H1 (cell line): ENCODE data around the gene ALK. TPM values are rescaled to one million over a fixed set of nuclear protein-coding genes. Genes with fewer than 3 reads are reported as not detected.

ENCODE experiments used
- CTCF ChIA-PET: fragments of 300-600 bp; sonication (Branson Sonifier 250); formaldehyde crosslinking; loops from one replicate; lab custom pipeline; 2021; ENCODE audit not compliant: partially characterized antibody; lab: Charles Lee
- POLR2A ChIA-PET: fragments of 300-600 bp; sonication (Branson Sonifier 250); formaldehyde crosslinking; loops from one replicate; lab custom pipeline; 2021; ENCODE audit warnings: inconsistent platforms; ENCODE audit not compliant: partially characterized antibody; lab: Charles Lee
- DNase-seq, 2 experiments: peaks; one replicate each; pipeline versions ENCODE4 v3.0.0 to v3.0.0-alpha.2; 2010 to 2022; ENCODE audit warnings: low spot score in 2 of 2, low read depth in 1 of 2, mixed read lengths in 1 of 2
- FAIRE-seq: peaks from 2 replicates; lab custom pipeline; 2011; peaks lifted over from hg19 to GRCh38; lab: Jason Lieb, UNC
- H2AFZ ChIP-seq: 2 replicates; pipeline ENCODE4 v1.8.1; 2012; ENCODE audit warnings: low read length, inconsistent platforms
- H2AK5ac ChIP-seq: 2 replicates; pipeline ENCODE4 v1.6.1; 2013; ENCODE audit warnings: low read depth, low read length
- H2BK120ac ChIP-seq: replicated peaks from 2 replicates; pipeline ENCODE3; 2013; ENCODE audit warnings: low read depth, low read length, inconsistent platforms
- H2BK12ac ChIP-seq: 2 replicates; pipeline ENCODE4 v1.6.1; 2013; ENCODE audit warnings: low read depth, low read length
- H2BK15ac ChIP-seq: 2 replicates; pipeline ENCODE4 v1.6.1; 2013; ENCODE audit warnings: low read length
- H2BK20ac ChIP-seq: 2 replicates; pipeline ENCODE4 v1.6.1; 2013; ENCODE audit warnings: low read length
- H2BK5ac ChIP-seq: 2 replicates; pipeline ENCODE4 v1.6.1; 2013; ENCODE audit warnings: low read depth, low read length
- H3K14ac ChIP-seq: 2 replicates; pipeline ENCODE4 v1.6.1; 2013; ENCODE audit warnings: inconsistent platforms; ENCODE audit not compliant: insufficient read length
- H3K18ac ChIP-seq: 2 replicates; pipeline ENCODE4 v1.6.1; 2013; ENCODE audit warnings: low read length; ENCODE audit errors: extremely low read depth
- H3K23ac ChIP-seq: 2 replicates; pipeline ENCODE4 v1.6.1; 2013; ENCODE audit warnings: inconsistent platforms; ENCODE audit not compliant: insufficient read length
- H3K23me2 ChIP-seq: 2 replicates; pipeline ENCODE4 v1.6.1; 2013; ENCODE audit warnings: low read depth, low read length
- H3K27ac ChIP-seq: 2 replicates; pipeline ENCODE4 v1.6.1; 2011; ENCODE audit warnings: low read depth, low read length, inconsistent platforms
- H3K27me3 ChIP-seq, 4 experiments: replicated peaks in 1 of 4; 1 replicate in 1 of 4; 2 replicates in 3 of 4; pipeline versions ENCODE4 v1.6.1 to v1.8.1; 2011 to 2013; ENCODE audit warnings: low read length in 3 of 4, mild to moderate bottlenecking in 3 of 4, inconsistent platforms in 2 of 4, mixed read lengths in 2 of 4, moderate library complexity in 1 of 4; ENCODE audit not compliant: control insufficient read depth in 3 of 4, insufficient read depth in 3 of 4; ENCODE audit errors: extremely low read depth in 1 of 4
- H3K36me3 ChIP-seq, 4 experiments: 2 replicates each; pipeline versions ENCODE4 v1.6.1 to v1.8.1; 2011 to 2013; ENCODE audit warnings: mild to moderate bottlenecking in 4 of 4, low read length in 3 of 4, moderate library complexity in 2 of 4, control low read depth in 1 of 4, inconsistent platforms in 1 of 4; ENCODE audit not compliant: insufficient read depth in 4 of 4, control insufficient read depth in 2 of 4
- H3K4ac ChIP-seq: replicated peaks from 2 replicates; pipeline ENCODE3; 2013; ENCODE audit warnings: low read length, low read depth, mixed read lengths, inconsistent platforms; ENCODE audit not compliant: insufficient read length
- H3K4me1 ChIP-seq, 4 experiments: replicated peaks in 1 of 4; 1 replicate in 1 of 4; 2 replicates in 3 of 4; pipeline versions ENCODE4 v1.6.1 to v1.8.1; 2011 to 2013; ENCODE audit warnings: low read length in 3 of 4, inconsistent platforms in 2 of 4, mixed read lengths in 1 of 4; ENCODE audit not compliant: insufficient read depth in 4 of 4, control insufficient read depth in 3 of 4
- H3K4me2 ChIP-seq, 2 experiments: 2 replicates each; pipeline versions ENCODE4 v1.6.1 to v1.8.1; 2011 to 2013; ENCODE audit warnings: low read depth in 2 of 2, low read length in 2 of 2, control low read depth in 1 of 2, inconsistent platforms in 1 of 2, mild to moderate bottlenecking in 1 of 2; ENCODE audit not compliant: insufficient read depth in 1 of 2
- H3K4me3 ChIP-seq, 4 experiments: fragments of 200-600, 300-600 bp in 1 of 4; sonication (generic), shearing (Covaris generic), sonication (Bioruptor Twin) in 1 of 4; 2 replicates each; pipeline versions ENCODE4 v1.5.1 to v1.8.1; 2011 to 2016; ENCODE audit warnings: low read length in 4 of 4, low read depth in 3 of 4, control low read depth in 2 of 4, inconsistent platforms in 2 of 4, mild to moderate bottlenecking in 2 of 4, mixed read lengths in 1 of 4, moderate library complexity in 1 of 4; ENCODE audit not compliant: insufficient read depth in 2 of 4; ENCODE audit errors: extremely low read depth in 1 of 4
- H3K56ac ChIP-seq: replicated peaks from 2 replicates; pipeline ENCODE3; 2013; ENCODE audit warnings: low read depth, mild to moderate bottlenecking, mixed read lengths, low read length, inconsistent platforms; ENCODE audit not compliant: insufficient read length
- H3K79me1 ChIP-seq: 2 replicates; pipeline ENCODE4 v1.6.1; 2013; ENCODE audit warnings: low read depth, low read length, control low read depth
- H3K79me2 ChIP-seq, 2 experiments: 2 replicates each; pipeline versions ENCODE4 v1.6.1 to v1.8.1; 2012 to 2013; ENCODE audit warnings: low read length in 2 of 2, mild to moderate bottlenecking in 2 of 2, inconsistent platforms in 1 of 2; ENCODE audit not compliant: insufficient read depth in 2 of 2, control insufficient read depth in 1 of 2
- H3K9ac ChIP-seq, 4 experiments: replicated peaks in 1 of 4; 1 replicate in 1 of 4; 2 replicates in 3 of 4; pipeline versions ENCODE4 v1.6.1 to v1.8.1; 2011 to 2013; ENCODE audit warnings: low read depth in 3 of 4, low read length in 3 of 4, control low read depth in 2 of 4, mild to moderate bottlenecking in 2 of 4, moderate library complexity in 2 of 4, inconsistent platforms in 1 of 4; ENCODE audit errors: extremely low read depth in 1 of 4
- H3K9me3 ChIP-seq, 2 experiments: 2 replicates each; pipeline versions ENCODE4 v1.6.1 to v1.8.1; 2012 to 2013; ENCODE audit warnings: mild to moderate bottlenecking in 2 of 2, moderate library complexity in 2 of 2, control low read depth in 1 of 2, inconsistent platforms in 1 of 2, low read depth in 1 of 2, low read length in 1 of 2, mixed read lengths in 1 of 2; ENCODE audit not compliant: insufficient read depth in 2 of 2
- H4K20me1 ChIP-seq, 2 experiments: replicated peaks in 1 of 2; 2 replicates each; pipeline versions ENCODE3 to v1.8.1; 2011 to 2013; ENCODE audit warnings: inconsistent platforms in 2 of 2, low read length in 2 of 2, mild to moderate bottlenecking in 1 of 2; ENCODE audit not compliant: insufficient read depth in 2 of 2, control insufficient read depth in 1 of 2
- H4K5ac ChIP-seq: 2 replicates; pipeline ENCODE4 v1.6.1; 2013; ENCODE audit warnings: low read length, low read depth, mixed read lengths, inconsistent platforms; ENCODE audit not compliant: insufficient read length
- H4K8ac ChIP-seq: 2 replicates; pipeline ENCODE4 v1.8.0; 2013; ENCODE audit warnings: mild to moderate bottlenecking, moderate library complexity, low read length, inconsistent platforms; ENCODE audit not compliant: insufficient read depth; ENCODE audit errors: extremely low read depth
- H4K91ac ChIP-seq: replicated peaks from 2 replicates; pipeline ENCODE3; 2013; ENCODE audit warnings: low read length, mixed read lengths, inconsistent platforms; ENCODE audit not compliant: insufficient read length
- CTCF ChIP-seq, 3 experiments: IDR thresholded peaks; 1 replicate in 2 of 3; 2 replicates in 1 of 3; pipeline versions ENCODE4 v1.5.1 to v1.6.1; 2011; ENCODE audit warnings: low read length in 3 of 3, mild to moderate bottlenecking in 3 of 3, inconsistent platforms in 2 of 3, low read depth in 1 of 3, moderate library complexity in 1 of 3; ENCODE audit not compliant: insufficient read depth in 1 of 3; ENCODE audit errors: control extremely low read depth in 1 of 3
- E2F6 ChIP-seq: IDR thresholded peaks from 2 replicates; pipeline ENCODE4 v1.6.1; 2012; ENCODE audit warnings: inconsistent platforms
- EGR1 ChIP-seq: IDR thresholded peaks from 2 replicates; pipeline ENCODE4 v1.6.1; 2011; ENCODE audit warnings: low read depth, low read length, borderline replicate concordance
- KDM1A ChIP-seq: fragments of 200-600, 300-600 bp; sonication (generic); IDR thresholded peaks from 2 replicates; pipeline ENCODE4 v1.7.1; 2016; ENCODE audit warnings: mild to moderate bottlenecking, low read length, borderline replicate concordance
- KDM5A ChIP-seq: fragments of 200-600 bp; IDR thresholded peaks from 2 replicates; pipeline ENCODE4 v1.7.1; 2012; ENCODE audit warnings: mild to moderate bottlenecking, low read length, inconsistent platforms, mixed read lengths
- POU5F1 ChIP-seq: IDR thresholded peaks from 2 replicates; pipeline ENCODE4 v1.6.1; 2011; ENCODE audit warnings: low read depth, mild to moderate bottlenecking, low read length, moderate library complexity
- SAP30 ChIP-seq: fragments of 300-600 bp; sonication (generic); IDR thresholded peaks from 2 replicates; pipeline ENCODE4 v1.7.1; 2012; ENCODE audit warnings: low read length, moderate library complexity, mild to moderate bottlenecking, inconsistent platforms; ENCODE audit not compliant: insufficient read depth, insufficient replicate concordance
- TAF1 ChIP-seq: IDR thresholded peaks from 2 replicates; pipeline ENCODE4 v1.6.1; 2011; ENCODE audit warnings: mild to moderate bottlenecking, low read depth, low read length
- TAF7 ChIP-seq: optimal IDR thresholded peaks from 2 replicates; pipeline ENCODE3; 2011; ENCODE audit warnings: low read depth, mild to moderate bottlenecking, inconsistent platforms, low read length, moderate library complexity, borderline replicate concordance
- TEAD4 ChIP-seq: IDR thresholded peaks from 2 replicates; pipeline ENCODE4 v1.6.1; 2012; ENCODE audit warnings: low read depth, low read length, inconsistent platforms, mixed read lengths
- YY1 ChIP-seq: IDR thresholded peaks from 2 replicates; pipeline ENCODE4 v1.6.1; 2011; ENCODE audit warnings: low read depth, mild to moderate bottlenecking, low read length
- WGBS, 2 experiments: shearing (Covaris generic) in 1 of 2; methylation state at CpG; one replicate each; pipeline versions ENCODE4 v1.1.6 to v1.1.7; 2013 to 2015; ENCODE audit warnings: low lambda C conversion rate in 2 of 2, mixed read lengths in 2 of 2, inconsistent platforms in 1 of 2, low coverage in 1 of 2, missing lambda C conversion rate in 1 of 2; ENCODE audit not compliant: insufficient replicate concordance in 2 of 2, insufficient coverage in 1 of 2, insufficient read length in 1 of 2; ENCODE audit errors: extremely low coverage in 1 of 2, missing lambda C conversion rate in 1 of 2; 5-methylcytosine and 5-hydroxymethylcytosine counted together
- polyA plus RNA-seq, 7 experiments: library from polyadenylated mRNA; depleted of rRNA in 3 of 7; stranded (reverse) in 5 of 7; unstranded in 2 of 7; fragments of >200 nt in 5 of 7; fragments of 200-250 nt in 2 of 7; gene quantifications; 1 replicate in 5 of 7; 2 replicates in 1 of 7; 4 replicates in 1 of 7; pipeline versions ENCODE4 v1.2.1 to v1.2.3, GENCODE V29; 2011 to 2013; ENCODE audit warnings: missing spikeins in 2 of 7, mixed read lengths in 2 of 7
- total RNA-seq: library from RNA; stranded (reverse); fragmentation: NEBNext Ultra II Directional; extraction: Animal tissue kit (Norgen Biotek cat#: 25700); gene quantifications from 2 replicates; pipeline ENCODE4 v1.2.1, GENCODE V29; 2021

ALK gene
- total and polyA plus RNA-seq, 2 of the 8 experiments (the other 6 are each of a cell fraction or from before 2014, with no cell fraction given), result 0.02 to 0.09 TPM

GRCh38 chr2:29544917-29545316 is 376.5 kb downstream of the ALK start:
- WGBS, 2 experiments, result 56% methylated on average over 2 of the region's 2 CpGs; no CpG with 5 or more reads in 1 of the 2 experiments
- H3K14ac ChIP-seq, result no peak overlapping the region

More at GRCh38 chr2:29544917-29545316, 376.5 kb downstream of the ALK start:
- FAIRE-seq (no peak), DNase-seq (no peak)
- Histone ChIP-seq H3K23me2 (no peaks in the 10 kb centered on the region), H3K23ac (no peak overlapping the region), H3K79me2 (no peaks in the 10 kb centered on the region), H2BK120ac (no peak overlapping the region), H3K56ac (no peak overlapping the region), H3K27ac (no peak overlapping the region), H4K8ac (no peak overlapping the region), H3K4me2 (no peak overlapping the region), H3K4me1 (no peaks in the 10 kb centered on the region), H2BK20ac (no peak overlapping the region), H3K27me3 (no peaks in the 10 kb centered on the region), H2BK15ac (no peak overlapping the region), H4K5ac (no peak overlapping the region), H4K91ac (no peak overlapping the region), H3K79me1 (no peaks in the 10 kb centered on the region), H3K18ac (no peak overlapping the region), H3K9me3 (no peaks in the 10 kb centered on the region), H4K20me1 (no peaks in the 10 kb centered on the region), H2AK5ac (no peak overlapping the region), H2AFZ (no peak overlapping the region), H3K9ac (no peak overlapping the region), H3K4ac (no peak overlapping the region), H2BK12ac (no peak overlapping the region), H2BK5ac (no peak overlapping the region), H3K36me3 (no peaks in the 10 kb centered on the region), H3K4me3 (no peak overlapping the region)
- POLR2A ChIA-PET, result no interaction called here
- no peak for TF ChIP-seq E2F6
- TF ChIP-seq EGR1, result no peak
- TF ChIP-seq TEAD4, result no peak
- TF ChIP-seq TAF1, result no peak
- TF ChIP-seq TAF7, result no peak
- TF ChIP-seq SAP30, result no peak
- TF ChIP-seq POU5F1, result no peak
- no peak for TF ChIP-seq KDM1A
- TF ChIP-seq KDM5A, result no peak
- no peak for TF ChIP-seq CTCF (IDR thresholded peaks at IDR 0.05; ENCODE audit: control extremely low read depth in 1 of 3, insufficient read depth in 1 of 3, low read depth in 1 of 3, low read length in 3 of 3)
- no peak for TF ChIP-seq YY1
- CTCF ChIA-PET, result interaction anchor here (0.6 to 0.7 kb wide), 2 partner anchors 9 to 157 kb away, joined by 3 read pairs; no protein-coding TSS in a partner anchor
